ENCODE measurements around the gene ABL1. TPM values are rescaled to one million over a fixed set of nuclear protein-coding genes. Genes with fewer than 3 reads are reported as not detected.

ABL1 gene
- polyA plus RNA-seq, 1 donor from 2014 or later: 18.5 TPM

GRCh38 chr9:130892477-130893304 is 57.6 kb downstream of the ABL1 start:
- Histone ChIP-seq H3K9me2 (ENCODE audit: insufficient read depth, low read length) (no peaks in the 10 kb centered on the region), H3F3A (ENCODE audit: insufficient read depth, low read length, poor library complexity, severe bottlenecking) (peaks cover 8% of the 10 kb centered on the region), H3K36me3 (ENCODE audit: insufficient read depth, low read length) (no peaks in the 10 kb centered on the region), H3K9me3 (ENCODE audit: low read length) (no peaks in the 10 kb centered on the region), H3K4me3 (ENCODE audit: low read length) (peak overlapping the region; percentile 55), H3K27ac (ENCODE audit: low read length) (peak overlapping the region; percentile 97), H4K20me1 (ENCODE audit: insufficient read depth) (no peaks in the 10 kb centered on the region), H3K4me2 (ENCODE audit: low read length) (peak overlapping the region; percentile 78), H3K9ac (ENCODE audit: low read length) (peak overlapping the region; percentile 72), H3K27me3 (ENCODE audit: insufficient read depth, low read depth, low read length) (no peaks in the 10 kb centered on the region), H2AFZ (ENCODE audit: low read depth, low read length) (no peak overlapping the region), H3K79me2 (replicated peaks; ENCODE audit: insufficient read depth, low read length) (no peaks in the 10 kb centered on the region)
- TF ChIP-seq MXI1 (conservative IDR thresholded peaks at IDR 0.05; ENCODE audit: poor library complexity, severe bottlenecking): peak; percentile 21
- TF ChIP-seq REST (IDR thresholded peaks at IDR 0.05; ENCODE audit: borderline replicate concordance): no peak

GRCh38 chr9:130893341-130894101 is 58.5 kb downstream of the ABL1 start:
- no peaks in the 10 kb centered on the region for H3K9me3 ChIP-seq (ENCODE audit: low read length)
- no peaks in the 10 kb centered on the region for H3K27me3 ChIP-seq (ENCODE audit: insufficient read depth, low read depth, low read length)
- no peaks in the 10 kb centered on the region for H3K9me2 ChIP-seq (ENCODE audit: insufficient read depth, low read length)
- H3K4me3 ChIP-seq (ENCODE audit: low read length): peak overlapping the region; percentile 55
- peak overlapping the region; percentile 72 for H3K9ac ChIP-seq (ENCODE audit: low read length)
- H3K79me2 ChIP-seq (replicated peaks; ENCODE audit: insufficient read depth, low read length): no peaks in the 10 kb centered on the region
- no peaks in the 10 kb centered on the region for H4K20me1 ChIP-seq (ENCODE audit: insufficient read depth)
- H3K36me3 ChIP-seq (ENCODE audit: insufficient read depth, low read length): no peaks in the 10 kb centered on the region
- peak overlapping the region; percentile 97 for H3K27ac ChIP-seq (ENCODE audit: low read length)
- H3F3A ChIP-seq (ENCODE audit: insufficient read depth, low read length, poor library complexity, severe bottlenecking): peaks cover 8% of the 10 kb centered on the region
- no peak overlapping the region for H3K4me2 ChIP-seq (ENCODE audit: low read length)
- no peak overlapping the region for H2AFZ ChIP-seq (ENCODE audit: low read depth, low read length)
- TF ChIP-seq SMC3 (conservative IDR thresholded peaks at IDR 0.05; ENCODE audit: poor library complexity) (no peak), MXI1 (conservative IDR thresholded peaks at IDR 0.05; ENCODE audit: poor library complexity, severe bottlenecking) (no peak), RAD21 (conservative IDR thresholded peaks at IDR 0.05) (no peak), POLR2AphosphoS5 (IDR thresholded peaks at IDR 0.05) (no peak), EP300 (conservative IDR thresholded peaks at IDR 0.05; ENCODE audit: poor library complexity, severe bottlenecking) (no peak), EZH2 (IDR thresholded peaks at IDR 0.05; ENCODE audit: borderline replicate concordance, insufficient read depth, low read length, poor library complexity, severe bottlenecking) (no peak), CTCF (IDR thresholded peaks at IDR 0.05; ENCODE audit: poor library complexity, severe bottlenecking) (no peak), TAF1 (IDR thresholded peaks at IDR 0.05; ENCODE audit: low read depth) (no peak), REST (IDR thresholded peaks at IDR 0.05; ENCODE audit: borderline replicate concordance) (no peak)

Data from neural cell (in vitro differentiated cells).